Measurements from ENCODE around the gene TARS3.

The TARS3 gene

GRCh38 chr15:101684384-101684783 is 39.9 kb downstream of the TARS3 start:
- no peak overlapping the region for H3K4me3 ChIP-seq (ENCODE audit: low read length)
- no peak for DNase-seq (ENCODE audit: low read depth)
- TF ChIP-seq CTCF (conservative IDR thresholded peaks at IDR 0.05; ENCODE audit: low read depth, low read length): no peak

GRCh38 chr15:101679806-101680205 is 44.5 kb downstream of the TARS3 start:
- no peak for TF ChIP-seq CTCF (conservative IDR thresholded peaks at IDR 0.05; ENCODE audit: low read depth, low read length)
- no peak overlapping the region for H3K4me3 ChIP-seq (ENCODE audit: low read length)
- no peak for DNase-seq (ENCODE audit: low read depth)

- no peak for DNase-seq (ENCODE audit: low read depth)
- no peak overlapping the region for H3K4me3 ChIP-seq (ENCODE audit: low read length)
- no peak for TF ChIP-seq CTCF (conservative IDR thresholded peaks at IDR 0.05; ENCODE audit: low read depth, low read length)
Measured at GRCh38 chr15:101676921-101677329, 47.3 kb downstream of the TARS3 start.

- DNase-seq (ENCODE audit: low read depth): no peak
- H3K4me3 ChIP-seq (ENCODE audit: low read length): no peak overlapping the region
- no peak for TF ChIP-seq CTCF (conservative IDR thresholded peaks at IDR 0.05; ENCODE audit: low read depth, low read length)
Measured at GRCh38 chr15:101675796-101676582, 48.3 kb downstream of the TARS3 start.

DNA sequence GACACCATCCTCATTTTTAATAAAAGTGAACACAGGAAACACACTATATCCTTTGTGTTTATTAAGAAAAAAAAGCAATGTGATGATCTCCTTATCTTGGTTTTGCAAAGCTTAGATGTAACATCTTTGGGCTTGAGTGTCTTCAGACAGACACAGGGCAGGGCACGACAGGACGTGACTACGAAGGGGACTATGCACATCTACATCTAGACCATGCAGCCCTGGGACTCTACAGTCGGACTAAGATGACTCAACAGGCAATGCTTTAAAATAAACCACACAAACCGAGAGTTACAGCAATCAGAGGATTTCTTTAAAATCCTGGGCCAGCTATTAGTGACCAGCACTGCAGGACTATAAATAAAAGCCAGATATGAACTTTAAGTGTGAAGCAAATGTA is 49.3 kb downstream of the TARS3 start:
- no peak for TF ChIP-seq CTCF (conservative IDR thresholded peaks at IDR 0.05; ENCODE audit: low read depth, low read length)

DNA sequence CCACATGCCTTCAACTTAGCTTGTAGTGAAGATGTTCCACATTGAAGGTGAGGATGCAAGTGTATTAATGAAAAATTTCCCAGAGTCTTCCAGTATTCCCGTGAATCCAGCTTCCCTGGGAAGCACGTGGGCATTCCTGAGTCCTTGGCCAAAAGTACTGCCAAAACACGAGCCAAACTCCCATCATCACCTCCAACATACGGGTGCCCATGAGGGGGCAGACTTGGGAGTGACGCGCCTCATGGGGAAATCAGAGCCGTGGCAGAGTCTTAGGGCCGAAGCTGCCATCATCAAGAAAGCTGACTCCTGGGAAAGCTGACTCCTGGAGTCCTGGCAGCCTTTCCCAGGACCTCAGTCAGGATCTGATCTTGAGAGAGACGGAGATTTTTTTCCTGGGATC is 52.0 kb downstream of the TARS3 start:
- no peak for DNase-seq (ENCODE audit: low read depth)
- TF ChIP-seq CTCF (conservative IDR thresholded peaks at IDR 0.05; ENCODE audit: low read depth, low read length): no peak
- no peak overlapping the region for H3K4me3 ChIP-seq (ENCODE audit: low read length)

More for the DNA sequence above, 49.3 kb downstream of the TARS3 start:
- no peak for DNase-seq (ENCODE audit: low read depth)
- no peak overlapping the region for H3K4me3 ChIP-seq (ENCODE audit: low read length)

DNA sequence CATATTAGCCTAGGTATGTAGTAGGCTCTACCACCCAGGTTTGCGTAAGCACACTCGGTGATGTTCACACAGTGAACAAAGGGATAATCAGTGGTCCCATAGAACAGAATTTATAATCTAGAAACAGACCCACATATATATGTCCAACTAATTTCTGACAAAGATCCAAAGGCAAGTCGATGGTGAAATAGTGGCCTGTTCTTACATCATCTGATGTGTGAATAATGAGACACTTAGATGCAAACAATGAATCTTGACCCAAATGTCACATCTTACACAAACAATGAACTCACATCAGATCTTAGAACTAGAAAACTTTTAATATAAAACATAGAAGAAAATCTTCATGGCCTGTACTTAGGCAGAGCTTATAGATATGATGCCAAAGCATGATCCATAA is 54.5 kb downstream of the TARS3 start:
- DNase-seq (ENCODE audit: low read depth): no peak
- H3K4me3 ChIP-seq (ENCODE audit: low read length): no peak overlapping the region
- no peak for TF ChIP-seq CTCF (conservative IDR thresholded peaks at IDR 0.05; ENCODE audit: low read depth, low read length)

Data from retinal pigment epithelial cell (primary cell).